Measurements from ENCODE around the gene ROS1.
A peak's percentile ranks its signal among the peaks of the same experiment; 100 is the strongest.

DNA sequence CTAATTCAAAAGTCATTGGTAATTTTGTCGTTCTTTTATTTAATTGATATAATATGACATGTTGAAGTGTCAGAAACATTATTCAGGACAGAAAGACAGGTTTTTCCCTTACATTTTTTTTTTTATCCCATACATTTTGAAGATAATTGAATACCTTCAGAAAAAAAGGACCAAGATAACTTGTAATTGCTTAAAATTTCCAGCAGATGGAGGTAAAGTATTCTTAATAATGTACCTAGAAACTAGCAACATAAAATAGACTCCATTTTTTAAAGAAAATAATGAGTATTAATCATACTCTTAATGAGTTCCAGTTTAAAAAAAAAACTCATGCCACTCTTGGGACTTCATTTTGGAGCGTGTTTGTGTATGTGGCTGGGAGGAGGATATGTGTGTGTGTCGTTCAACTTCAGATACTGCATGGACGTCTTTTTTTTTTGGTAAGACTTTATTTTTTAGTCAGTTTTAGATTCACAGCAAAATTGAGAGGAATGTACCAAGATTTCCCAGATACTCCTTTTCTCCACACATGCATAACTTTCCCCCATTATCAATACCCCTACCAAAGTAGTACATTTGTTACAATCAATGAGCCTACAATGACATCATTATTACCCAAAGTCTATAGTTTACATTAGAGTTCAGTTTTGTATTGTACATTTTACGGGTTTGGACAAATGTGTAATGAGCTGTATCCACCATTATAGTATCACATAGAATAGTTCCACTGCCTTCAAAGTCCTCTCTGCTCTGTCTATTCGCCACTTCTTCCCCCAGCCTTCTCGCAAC lies 79.4 kb downstream of the ROS1 start:
- TF ChIP-seq ZSCAN29 (IDR thresholded peaks at IDR 0.05) (no peak), EZH2 (IDR thresholded peaks at IDR 0.05; ENCODE audit: borderline replicate concordance, control insufficient read depth, low read depth, low read length) (no peak), MEF2B (IDR thresholded peaks at IDR 0.05; ENCODE audit: partially characterized antibody, poor library complexity, severe bottlenecking) (no peak), SMC3 (IDR thresholded peaks at IDR 0.05; ENCODE audit: borderline replicate concordance, low read length) (peak; percentile 47; the same call in 1 of the 2 replicates), RFX5 (IDR thresholded peaks at IDR 0.05; ENCODE audit: low read depth, low read length) (no peak), POLR2AphosphoS5 (IDR thresholded peaks at IDR 0.05; ENCODE audit: low read length) (no peak), POLR2A (IDR thresholded peaks at IDR 0.05; ENCODE audit: low read depth, low read length) (no peak), HDGF (IDR thresholded peaks at IDR 0.05) (no peak), MYC (IDR thresholded peaks at IDR 0.05; ENCODE audit: insufficient read depth, insufficient read length, insufficient replicate concordance, low read length, severe bottlenecking) (no peak)
- TF ChIP-seq, protein P1, sequence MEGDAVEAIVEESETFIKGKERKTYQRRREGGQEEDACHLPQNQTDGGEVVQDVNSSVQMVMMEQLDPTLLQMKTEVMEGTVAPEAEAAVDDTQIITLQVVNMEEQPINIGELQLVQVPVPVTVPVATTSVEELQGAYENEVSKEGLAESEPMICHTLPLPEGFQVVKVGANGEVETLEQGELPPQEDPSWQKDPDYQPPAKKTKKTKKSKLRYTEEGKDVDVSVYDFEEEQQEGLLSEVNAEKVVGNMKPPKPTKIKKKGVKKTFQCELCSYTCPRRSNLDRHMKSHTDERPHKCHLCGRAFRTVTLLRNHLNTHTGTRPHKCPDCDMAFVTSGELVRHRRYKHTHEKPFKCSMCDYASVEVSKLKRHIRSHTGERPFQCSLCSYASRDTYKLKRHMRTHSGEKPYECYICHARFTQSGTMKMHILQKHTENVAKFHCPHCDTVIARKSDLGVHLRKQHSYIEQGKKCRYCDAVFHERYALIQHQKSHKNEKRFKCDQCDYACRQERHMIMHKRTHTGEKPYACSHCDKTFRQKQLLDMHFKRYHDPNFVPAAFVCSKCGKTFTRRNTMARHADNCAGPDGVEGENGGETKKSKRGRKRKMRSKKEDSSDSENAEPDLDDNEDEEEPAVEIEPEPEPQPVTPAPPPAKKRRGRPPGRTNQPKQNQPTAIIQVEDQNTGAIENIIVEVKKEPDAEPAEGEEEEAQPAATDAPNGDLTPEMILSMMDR (IDR thresholded peaks at IDR 0.05 in 2 of 3, conservative IDR thresholded peaks at IDR 0.05 in 1 of 3; ENCODE audit: control insufficient read depth in 2 of 3, extremely low read depth in 1 of 3, insufficient read depth in 1 of 3, low read depth in 3 of 3, low read length in 3 of 3), result peak in 2 of 3 experiments; percentile 29 to 35; a peak in 3 of 6 replicates
- TF ChIP-seq, protein P2, sequence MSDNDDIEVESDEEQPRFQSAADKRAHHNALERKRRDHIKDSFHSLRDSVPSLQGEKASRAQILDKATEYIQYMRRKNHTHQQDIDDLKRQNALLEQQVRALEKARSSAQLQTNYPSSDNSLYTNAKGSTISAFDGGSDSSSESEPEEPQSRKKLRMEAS (IDR thresholded peaks at IDR 0.05; ENCODE audit: low read depth, low read length), result no peak

Data from GM12878 (cell line).